GM12878 (cell line): ENCODE measurements around the gene CYP46A1. TPM values are rescaled to one million over a fixed set of nuclear protein-coding genes. Genes with fewer than 3 reads are reported as not detected.
A peak's percentile ranks its signal among the peaks of the same experiment; 100 is the strongest.

Source experiments
- ASH2L ChIP-seq: fragments of 300-600, 200-600 bp; sonication (generic); IDR thresholded peaks from 2 replicates; pipeline ENCODE4 v1.6.1; 2017; ENCODE audit warnings: low read depth, mild to moderate bottlenecking, borderline replicate concordance
- ATF7 ChIP-seq: fragments of 450-650 bp; IDR thresholded peaks from 2 replicates; pipeline ENCODE4 v1.6.1; 2016; ENCODE audit warnings: low read depth, mild to moderate bottlenecking
- BCLAF1 ChIP-seq: fragments of 450-650 bp; IDR thresholded peaks from 2 replicates; pipeline ENCODE4 v1.6.1; 2017; ENCODE audit warnings: antibody characterized with exemption, mild to moderate bottlenecking, moderate library complexity
- BHLHE40 ChIP-seq, 2 experiments: fragments of 450-650 bp in 1 of 2; IDR thresholded peaks; 2 replicates each; pipeline ENCODE4 v1.6.1; 2011 to 2017; ENCODE audit warnings: low read depth in 2 of 2, borderline replicate concordance in 1 of 2, improper control_type of control experiment in 1 of 2, low read length in 1 of 2, mild to moderate bottlenecking in 1 of 2
- CEBPB ChIP-seq, 2 experiments: fragments of 150-350 bp in 1 of 2; IDR thresholded peaks; 2 replicates each; pipeline ENCODE4 v1.6.1; 2012 to 2014; ENCODE audit warnings: low read depth in 2 of 2, low read length in 2 of 2, borderline replicate concordance in 1 of 2, inconsistent platforms in 1 of 2
- CHD2 ChIP-seq: IDR thresholded peaks from 2 replicates; pipeline ENCODE4 v1.6.1; 2011; ENCODE audit warnings: low read depth, low read length, improper control_type of control experiment, borderline replicate concordance
- CHD4 ChIP-seq: fragments of 200-600 bp; sonication (generic); IDR thresholded peaks from 2 replicates; pipeline ENCODE4 v1.6.1; 2016; ENCODE audit warnings: mild to moderate bottlenecking
- CREB1 ChIP-seq: IDR thresholded peaks from 2 replicates; pipeline ENCODE4 v1.6.1; 2012; ENCODE audit warnings: low read depth, mild to moderate bottlenecking, inconsistent platforms
- CREM ChIP-seq: IDR thresholded peaks from 2 replicates; pipeline ENCODE4 v1.6.1; 2014; ENCODE audit warnings: antibody characterized with exemption, low read depth
- GATAD2B ChIP-seq: fragments of 450-650 bp; conservative IDR thresholded peaks from 2 replicates; pipeline ENCODE4 v1.6.1; 2017; ENCODE audit warnings: low read depth, mild to moderate bottlenecking, moderate library complexity
- IKZF1 ChIP-seq: fragments of 450-650 bp; conservative IDR thresholded peaks from 2 replicates; pipeline ENCODE4 v1.6.1; 2017; ENCODE audit warnings: antibody characterized with exemption, mild to moderate bottlenecking
- NFYA ChIP-seq: IDR thresholded peaks from 2 replicates; pipeline ENCODE4 v1.6.1; 2011; ENCODE audit warnings: low read depth, mild to moderate bottlenecking, low read length, improper control_type of control experiment, borderline replicate concordance
- NFYB ChIP-seq: IDR thresholded peaks from 2 replicates; pipeline ENCODE4 v1.6.1; 2011; ENCODE audit warnings: low read depth, mild to moderate bottlenecking, low read length, improper control_type of control experiment, moderate library complexity; ENCODE audit not compliant: insufficient read depth
- NR2F1 ChIP-seq: fragments of 450-650 bp; conservative IDR thresholded peaks from 2 replicates; pipeline ENCODE4 v1.6.1; 2017; ENCODE audit warnings: mild to moderate bottlenecking
- PAX5 ChIP-seq: IDR thresholded peaks from 2 replicates; pipeline ENCODE4 v1.6.1; 2011; ENCODE audit warnings: low read depth, low read length, borderline replicate concordance
- PKNOX1 ChIP-seq: fragments of 450-650 bp; IDR thresholded peaks from 2 replicates; pipeline ENCODE4 v1.6.1; 2016; ENCODE audit warnings: mild to moderate bottlenecking
- POLR2A ChIP-seq: IDR thresholded peaks from 2 replicates; pipeline ENCODE4 v1.6.1; 2011; ENCODE audit warnings: low read depth, mild to moderate bottlenecking, low read length
- RAD51 ChIP-seq: fragments of 450-650 bp; IDR thresholded peaks from 2 replicates; pipeline ENCODE4 v1.6.1; 2016; ENCODE audit warnings: moderate library complexity, mild to moderate bottlenecking, inconsistent platforms
- SMAD5 ChIP-seq: IDR thresholded peaks from 2 replicates; pipeline ENCODE4 v1.6.1; 2016; ENCODE audit warnings: antibody characterized with exemption, low read depth
- SP1 ChIP-seq: IDR thresholded peaks from one replicate; pipeline ENCODE4 v1.6.1; 2011; ENCODE audit warnings: low read depth, low read length
- SREBF2 ChIP-seq: IDR thresholded peaks from 2 replicates; pipeline ENCODE4 v1.6.1; 2012; ENCODE audit warnings: mild to moderate bottlenecking, low read length
- SUZ12 ChIP-seq: fragments of 200-600 bp; sonication (generic); IDR thresholded peaks from one replicate; pipeline ENCODE4 v1.6.1; 2018; ENCODE audit warnings: antibody characterized with exemption, mild to moderate bottlenecking; ENCODE audit not compliant: unreplicated experiment
- TCF3 ChIP-seq: IDR thresholded peaks from 2 replicates; pipeline ENCODE4 v1.6.1; 2012; ENCODE audit warnings: low read depth, mild to moderate bottlenecking, low read length, borderline replicate concordance; ENCODE audit not compliant: insufficient read depth
- ZBTB11 ChIP-seq: fragments of 450-650 bp; formaldehyde crosslinking; IDR thresholded peaks from 2 replicates; pipeline ENCODE4 v1.5.0; 2022; ENCODE audit warnings: mild to moderate bottlenecking, missing genetic modification characterization
- ZNF622 ChIP-seq: fragments of 450-650 bp; IDR thresholded peaks from 2 replicates; pipeline ENCODE4 v1.6.1; 2017; ENCODE audit warnings: mild to moderate bottlenecking, inconsistent platforms
- polyA plus RNA-seq, 11 experiments: library from polyadenylated mRNA; depleted of rRNA in 4 of 11; unstranded in 6 of 11; stranded (reverse) in 5 of 11; fragments of >200 nt; fragmentation: Nextera tagmentation in 4 of 11; fragmentation: Illumina TruSeq in 1 of 11; extraction: Ambion mirVana in 4 of 11; extraction: Trizol in 1 of 11; gene quantifications; 1 replicate in 1 of 11; 2 replicates in 10 of 11; pipeline versions ENCODE4 v1.2.1 to v1.2.3, GENCODE V29; 2011 to 2016; ENCODE audit warnings: inconsistent platforms in 2 of 11, missing spikeins in 2 of 11, low read depth in 1 of 11
- total RNA-seq, 4 experiments: library from RNA; depleted of rRNA in 3 of 4; stranded (reverse); fragments of >200 nt in 3 of 4; fragmentation: Illumina TruSeq in 1 of 4; extraction: Trizol in 1 of 4; gene quantifications; 2 replicates each; pipeline versions ENCODE4 v1.2.1 to v1.2.3, GENCODE V29; 2013 to 2021

CYP46A1 gene
- total and polyA plus RNA-seq, 10 of the 15 experiments (the other 5 are each of a cell fraction or from before 2014, with no cell fraction given): 0.04 to 0.11 TPM; not detected in 8

- TF ChIP-seq SREBF2: no peak
- no peak for TF ChIP-seq CEBPB (IDR thresholded peaks at IDR 0.05; ENCODE audit: borderline replicate concordance in 1 of 2, low read depth in 2 of 2, low read length in 2 of 2)
- TF ChIP-seq CHD2: no peak
- TF ChIP-seq TCF3: 0 out of 2 replicates have a peak, but pooled peaks have one; percentile 31
- TF ChIP-seq SMAD5: no peak
- TF ChIP-seq ASH2L: no peak
- TF ChIP-seq POLR2A: peak; percentile 55
- no peak for TF ChIP-seq ZBTB11 (CRISPR knock-in tag)
- TF ChIP-seq BCLAF1: no peak
- no peak for TF ChIP-seq NFYA
- TF ChIP-seq BHLHE40 (IDR thresholded peaks at IDR 0.05; ENCODE audit: borderline replicate concordance in 1 of 2, low read depth in 2 of 2, low read length in 1 of 2): peak in 1 of 2 experiments; percentile 28; a peak in 1 of 4 replicates
- TF ChIP-seq RAD51: no peak
- no peak for TF ChIP-seq PKNOX1
- no peak for TF ChIP-seq NFYB
- no peak for TF ChIP-seq IKZF1
- TF ChIP-seq CREB1: no peak
- TF ChIP-seq SUZ12: no peak
- no peak for TF ChIP-seq NR2F1
- no peak for TF ChIP-seq ATF7
- TF ChIP-seq SP1: no peak
- no peak for TF ChIP-seq GATAD2B
- TF ChIP-seq CREM: no peak
- TF ChIP-seq PAX5: no peak
- no peak for TF ChIP-seq ZNF622
- no peak for TF ChIP-seq CHD4
These were observed 1.1 kb upstream of the CYP46A1 start (continued) for GRCh38 chr14:99682809-99683618.
